SJCRH30 (cell line): ENCODE data around the gene USP9X. TPM values are rescaled to one million over a fixed set of nuclear protein-coding genes. Genes with fewer than 3 reads are reported as not detected.
"Not testable (repeated sequence)": the region's sequence is repeated elsewhere in the genome, so short reads cannot be mapped to it uniquely, and the experiment has no call there.

Experiments
- DNase-seq, 2 experiments: peaks; one replicate each; pipeline ENCODE4 v3.0.0-alpha.2; 2015 to 2020
- H3K27ac ChIP-seq: fragments of 250-450 bp; sonication (Bioruptor Pico); 2 replicates; pipeline ENCODE4 v1.5.1; 2020; ENCODE audit warnings: mild to moderate bottlenecking, moderate library complexity
- H3K27me3 ChIP-seq: fragments of 250-450 bp; sonication (Bioruptor Pico); 2 replicates; pipeline ENCODE4 v1.5.1; 2020; ENCODE audit warnings: mild to moderate bottlenecking, moderate library complexity
- H3K36me3 ChIP-seq: fragments of 250-450 bp; sonication (Bioruptor Pico); 2 replicates; pipeline ENCODE4 v1.5.1; 2020; ENCODE audit warnings: mild to moderate bottlenecking, moderate library complexity
- H3K4me1 ChIP-seq: fragments of 250-450 bp; sonication (Bioruptor Pico); 2 replicates; pipeline ENCODE4 v1.5.1; 2020; ENCODE audit warnings: mild to moderate bottlenecking, moderate library complexity
- H3K4me3 ChIP-seq: fragments of 250-450 bp; sonication (Bioruptor Pico); 2 replicates; pipeline ENCODE4 v1.5.1; 2020; ENCODE audit warnings: mild to moderate bottlenecking, moderate library complexity
- H3K9me3 ChIP-seq: fragments of 250-450 bp; sonication (Bioruptor Pico); replicated peaks from 2 replicates; pipeline ENCODE4 v1.5.1; 2020; ENCODE audit warnings: mild to moderate bottlenecking, moderate library complexity
- total RNA-seq: library from RNA; depleted of rRNA; stranded (reverse); fragments of >200 nt; shearing (Covaris generic); gene quantifications from 2 replicates; pipeline ENCODE4 v1.2.3, GENCODE V29; 2014

USP9X gene
- total RNA-seq, 1 experiment from 2014 or later = 72.9 TPM

- Histone ChIP-seq H3K27ac (no peak overlapping the region), H3K27me3 (no peaks in the 10 kb centered on the region), H3K4me1 (no peaks in the 10 kb centered on the region), H3K9me3 (no peaks in the 10 kb centered on the region), H3K4me3 (no peak overlapping the region), H3K36me3 (no peaks in the 10 kb centered on the region; the same call in 1 of the 2 replicates)
- DNase-seq = no peak
These were observed 42.4 kb downstream of the USP9X start for GRCh38 chrX:41127477-41128192.

GRCh38 chrX:41128955-41129354, 43.7 kb downstream of the USP9X start:
- Histone ChIP-seq H3K4me3 (no peak overlapping the region), H3K27me3 (no peaks in the 10 kb centered on the region), H3K36me3 (no peaks in the 10 kb centered on the region), H3K27ac (no peak overlapping the region), H3K9me3 (no peaks in the 10 kb centered on the region), H3K4me1 (no peaks in the 10 kb centered on the region)
- no peak for DNase-seq

DNA sequence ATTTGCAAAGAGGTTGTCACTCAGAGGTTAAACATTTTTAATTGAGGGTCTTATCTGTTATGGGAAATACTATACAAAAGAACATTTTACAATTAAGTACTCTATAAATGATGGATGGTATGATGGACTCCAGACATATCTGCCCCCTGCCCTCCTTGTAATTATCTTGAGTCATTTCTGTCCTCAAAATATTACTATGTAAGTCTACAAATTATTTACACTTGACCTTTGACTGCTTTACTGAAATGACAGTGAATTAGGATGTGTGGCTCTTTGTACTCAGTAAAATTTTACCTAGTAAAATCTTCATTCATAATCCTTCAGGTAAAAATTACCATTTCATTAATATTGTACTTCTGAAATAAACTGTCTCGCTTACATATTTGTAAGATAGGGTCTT, 46.5 kb downstream of the USP9X start:
- no peaks in the 10 kb centered on the region for H3K27me3 ChIP-seq
- H3K9me3 ChIP-seq = no peaks in the 10 kb centered on the region
- no peak for DNase-seq
- no peak overlapping the region for H3K27ac ChIP-seq
- H3K36me3 ChIP-seq = no peaks in the 10 kb centered on the region
- H3K4me1 ChIP-seq = no peaks in the 10 kb centered on the region
- no peak overlapping the region for H3K4me3 ChIP-seq

DNA sequence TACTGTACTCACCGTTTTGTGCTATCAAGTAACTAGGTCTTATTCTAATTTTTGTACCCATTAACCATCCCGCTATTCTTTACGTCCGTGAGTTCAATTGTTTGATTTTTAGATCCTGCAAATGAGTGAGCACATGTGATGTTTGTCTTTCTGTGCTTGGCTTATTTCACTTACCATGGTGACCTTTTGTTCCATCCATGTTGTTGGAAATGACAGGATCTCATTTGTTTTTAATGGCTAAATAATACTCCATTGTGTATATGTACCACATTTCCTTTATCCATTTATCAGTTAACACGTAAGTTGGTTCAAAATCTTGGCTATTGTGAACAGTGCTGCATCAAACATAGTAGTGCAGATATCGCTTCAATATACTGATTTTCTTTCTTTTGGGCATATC, 48.3 kb downstream of the USP9X start:
- DNase-seq = no peak
- H3K4me1 ChIP-seq = no peaks in the 10 kb centered on the region
- H3K27ac ChIP-seq = no peak overlapping the region
- no peaks in the 10 kb centered on the region for H3K9me3 ChIP-seq
- no peaks in the 10 kb centered on the region for H3K27me3 ChIP-seq
- H3K4me3 ChIP-seq = no peak overlapping the region
- no peaks in the 10 kb centered on the region for H3K36me3 ChIP-seq

- no peaks in the 10 kb centered on the region for H3K4me1 ChIP-seq
- DNase-seq = no peak
- H3K9me3 ChIP-seq = no peaks in the 10 kb centered on the region
- H3K27me3 ChIP-seq = no peaks in the 10 kb centered on the region
- H3K4me3 ChIP-seq = no peak overlapping the region
- H3K36me3 ChIP-seq = no peaks in the 10 kb centered on the region; the same call in 1 of the 2 replicates
- H3K27ac ChIP-seq = no peak overlapping the region
These were observed 52.3 kb downstream of the USP9X start for GRCh38 chrX:41137589-41137988.

- Histone ChIP-seq H3K27ac (no peak overlapping the region), H3K27me3 (no peaks in the 10 kb centered on the region), H3K4me3 (no peak overlapping the region), H3K9me3 (no peaks in the 10 kb centered on the region), H3K4me1 (no peaks in the 10 kb centered on the region), H3K36me3 (no peaks in the 10 kb centered on the region; the same call in 1 of the 2 replicates)
- DNase-seq = no peak
These were observed 57.1 kb downstream of the USP9X start for GRCh38 chrX:41142130-41142910.

- no peaks in the 10 kb centered on the region for H3K4me1 ChIP-seq
- DNase-seq = no peak
- H3K9me3 ChIP-seq = no peaks in the 10 kb centered on the region
- H3K36me3 ChIP-seq = peaks cover 10% of the 10 kb centered on the region
- H3K27me3 ChIP-seq = no peaks in the 10 kb centered on the region
- no peak overlapping the region for H3K27ac ChIP-seq
- no peak overlapping the region for H3K4me3 ChIP-seq
These were observed 59.6 kb downstream of the USP9X start for GRCh38 chrX:41144873-41145272.

GRCh38 chrX:41145920-41146608, 60.8 kb downstream of the USP9X start:
- Histone ChIP-seq H3K27me3 (no peaks in the 10 kb centered on the region), H3K4me1 (no peaks in the 10 kb centered on the region), H3K27ac (no peak overlapping the region), H3K9me3 (no peaks in the 10 kb centered on the region), H3K4me3 (no peak overlapping the region), H3K36me3 (peaks cover 10% of the 10 kb centered on the region)
- DNase-seq = no peak

DNA sequence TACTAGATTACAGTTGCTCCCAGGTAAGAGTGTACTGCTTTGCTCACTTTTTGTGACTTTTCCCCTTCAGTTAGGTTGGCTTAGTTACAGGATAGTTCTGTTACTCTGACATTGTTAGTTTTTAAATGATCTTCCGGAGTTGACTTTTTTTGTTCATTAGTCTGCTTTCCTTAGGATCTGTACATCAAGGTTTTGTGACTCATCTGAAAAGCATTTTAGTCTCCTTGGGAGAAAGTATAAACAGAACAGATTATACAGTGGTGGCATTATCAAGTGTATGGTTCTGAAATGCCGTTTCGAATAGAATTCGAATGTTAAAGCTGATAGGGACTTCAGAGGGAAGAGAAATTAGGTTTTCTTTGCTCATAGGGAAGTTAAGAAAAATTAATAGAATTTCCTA, 63.3 kb downstream of the USP9X start:
- Histone ChIP-seq H3K9me3 (no peaks in the 10 kb centered on the region), H3K27ac (no peak overlapping the region), H3K4me3 (no peak overlapping the region), H3K36me3 (peaks cover 10% of the 10 kb centered on the region), H3K27me3 (no peaks in the 10 kb centered on the region), H3K4me1 (no peaks in the 10 kb centered on the region)
- no peak for DNase-seq

DNA sequence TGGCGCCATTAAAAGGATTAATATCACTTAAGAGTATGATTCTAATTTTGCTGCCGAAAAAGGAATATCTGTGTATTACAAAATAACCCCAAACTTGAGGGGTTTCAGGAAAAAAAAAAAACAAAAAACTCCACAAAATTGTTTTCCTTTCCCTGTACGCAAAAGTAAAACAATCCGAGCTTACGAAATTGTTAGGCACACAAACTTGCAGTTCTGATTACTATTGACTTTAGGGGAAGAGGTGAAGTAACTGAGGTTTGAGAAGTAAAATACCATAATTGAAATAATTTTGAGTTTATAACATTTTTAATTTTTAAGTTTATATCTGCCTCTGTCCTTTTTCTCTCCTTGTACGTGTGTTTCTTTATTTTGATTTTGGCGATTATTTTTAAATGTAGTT, 64.8 kb downstream of the USP9X start:
- no peaks in the 10 kb centered on the region for H3K9me3 ChIP-seq
- H3K4me3 ChIP-seq = no peak overlapping the region
- no peaks in the 10 kb centered on the region for H3K27me3 ChIP-seq
- peaks cover 22% of the 10 kb centered on the region for H3K36me3 ChIP-seq
- H3K27ac ChIP-seq = no peak overlapping the region
- DNase-seq = no peak
- no peaks in the 10 kb centered on the region for H3K4me1 ChIP-seq

DNA sequence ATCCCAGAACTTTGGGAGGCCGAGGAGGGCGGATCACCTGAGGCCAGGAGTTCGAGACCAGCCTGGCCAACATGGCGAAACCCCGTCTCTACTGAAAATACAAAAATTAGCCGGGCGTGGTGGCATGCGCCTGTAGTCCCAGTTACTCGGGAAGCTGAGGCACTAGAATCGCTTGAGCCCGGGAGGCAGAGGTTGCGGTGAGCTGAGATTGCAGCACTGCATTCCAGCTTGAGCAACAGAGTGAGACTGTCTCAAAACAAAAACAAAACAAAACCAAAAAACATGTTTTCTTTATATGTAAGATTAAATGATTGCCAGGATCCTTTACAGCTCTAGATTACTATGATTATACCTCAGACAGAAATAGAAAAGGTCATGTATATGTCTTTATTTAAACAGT, 66.5 kb downstream of the USP9X start:
- H3K4me3 ChIP-seq, H3K27me3 ChIP-seq, H3K27ac ChIP-seq, H3K9me3 ChIP-seq, H3K4me1 ChIP-seq, DNase-seq: not testable (repeated sequence)
- H3K36me3 ChIP-seq = peaks cover 22% of the 10 kb centered on the region

DNA sequence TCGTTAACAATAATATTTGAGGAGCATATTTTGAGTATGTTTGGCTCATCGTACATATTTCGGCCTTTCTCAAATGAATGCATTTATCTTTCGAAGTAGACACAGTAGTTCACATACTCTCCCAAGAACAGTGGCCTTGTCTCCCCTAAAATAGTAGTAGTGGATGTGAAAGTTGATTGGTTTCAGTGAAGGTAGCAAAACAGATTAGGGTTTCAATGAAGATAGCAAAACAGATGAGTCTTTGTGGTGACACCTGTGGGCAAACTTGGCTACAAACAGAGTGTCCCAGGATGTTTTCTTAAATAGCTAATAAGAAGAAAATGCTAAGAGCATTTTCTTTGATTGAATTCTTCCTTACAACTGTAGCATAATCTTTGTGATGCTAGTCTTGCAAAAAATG, 67.0 kb downstream of the USP9X start:
- Histone ChIP-seq H3K27me3 (no peaks in the 10 kb centered on the region), H3K27ac (no peak overlapping the region), H3K9me3 (no peaks in the 10 kb centered on the region), H3K4me3 (no peak overlapping the region), H3K36me3 (peaks cover 22% of the 10 kb centered on the region), H3K4me1 (no peaks in the 10 kb centered on the region)
- no peak for DNase-seq

DNA sequence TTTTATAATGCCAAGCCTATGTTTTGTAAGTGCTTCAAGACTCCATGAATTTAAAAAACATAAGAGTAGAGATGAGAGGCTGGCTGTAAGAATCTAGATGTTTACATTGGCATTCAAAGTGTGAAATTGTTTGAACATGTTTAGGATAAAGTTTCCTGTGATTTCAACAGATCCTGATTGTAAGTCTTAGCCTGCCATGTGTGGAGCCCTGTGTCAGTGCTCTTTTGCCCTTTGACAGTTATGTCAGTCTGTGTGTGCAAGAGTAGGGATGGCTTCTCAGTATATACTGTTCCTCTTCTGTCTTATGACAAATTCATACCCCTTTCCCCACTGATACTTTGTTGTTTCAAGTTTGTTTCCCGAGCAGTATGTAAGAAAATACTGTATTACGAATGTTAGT, 68.2 kb downstream of the USP9X start:
- Histone ChIP-seq H3K27ac (no peak overlapping the region), H3K27me3 (no peaks in the 10 kb centered on the region), H3K4me3 (no peak overlapping the region), H3K9me3 (no peaks in the 10 kb centered on the region), H3K36me3 (peaks cover 21% of the 10 kb centered on the region), H3K4me1 (no peaks in the 10 kb centered on the region)
- DNase-seq = peak in 1 of 2 experiments; percentile 1

GRCh38 chrX:41153957-41154356, 68.7 kb downstream of the USP9X start:
- no peak for DNase-seq
- no peak overlapping the region for H3K27ac ChIP-seq
- H3K4me3 ChIP-seq = no peak overlapping the region
- no peaks in the 10 kb centered on the region for H3K4me1 ChIP-seq
- no peaks in the 10 kb centered on the region for H3K9me3 ChIP-seq
- peaks cover 16% of the 10 kb centered on the region for H3K36me3 ChIP-seq
- no peaks in the 10 kb centered on the region for H3K27me3 ChIP-seq

- Histone ChIP-seq H3K9me3 (no peaks in the 10 kb centered on the region), H3K4me1 (no peaks in the 10 kb centered on the region), H3K27me3 (no peaks in the 10 kb centered on the region), H3K27ac (no peak overlapping the region), H3K4me3 (no peak overlapping the region), H3K36me3 (no peaks in the 10 kb centered on the region; the same call in 1 of the 2 replicates)
- peak in 1 of 2 experiments; percentile 1 for DNase-seq
These were observed 79.2 kb downstream of the USP9X start for GRCh38 chrX:41164449-41164848.
